Keratinocyte (primary cell): ENCODE results near the gene TIAM1.

ENCODE experiments used
- EZH2 ChIP-seq: IDR thresholded peaks from one replicate; pipeline ENCODE4 v1.6.1; 2012; ENCODE audit warnings: inconsistent platforms, mild to moderate bottlenecking, low read length, moderate library complexity
- TF ChIP-seq, protein P1 (sequence below), 3 experiments: IDR thresholded peaks in 1 of 3; conservative IDR thresholded peaks in 1 of 3; optimal IDR thresholded peaks in 1 of 3; 2 replicates in 2 of 3; 3 replicates in 1 of 3; pipeline versions ENCODE3 to v1.5.1; 2011; ENCODE audit warnings: low read length in 3 of 3, mild to moderate bottlenecking in 3 of 3, moderate library complexity in 2 of 3, control low read depth in 1 of 3, inconsistent platforms in 1 of 3; ENCODE audit not compliant: insufficient read depth in 2 of 3; ENCODE audit errors: extremely low read depth in 1 of 3

DNA sequence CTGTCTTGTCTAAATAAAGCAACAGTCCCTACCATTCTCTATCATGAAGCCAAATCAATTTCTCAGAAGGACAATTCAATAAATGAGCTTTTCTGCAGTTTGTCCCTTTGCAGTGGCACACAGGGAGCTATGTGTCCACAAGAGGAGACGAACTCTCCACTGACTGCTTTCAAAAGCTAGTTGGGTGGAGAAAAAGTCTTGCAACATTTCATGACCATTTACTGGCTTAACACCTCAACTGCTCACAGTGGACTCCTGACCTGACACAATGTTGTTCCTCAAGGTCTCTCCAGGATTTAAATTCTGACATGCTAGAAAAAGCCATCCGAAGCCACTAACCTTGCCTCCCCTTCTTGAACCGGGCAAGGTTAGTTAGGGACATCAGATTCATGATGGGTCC is 111.7 kb downstream of the TIAM1 start:
- TF ChIP-seq, protein P1, sequence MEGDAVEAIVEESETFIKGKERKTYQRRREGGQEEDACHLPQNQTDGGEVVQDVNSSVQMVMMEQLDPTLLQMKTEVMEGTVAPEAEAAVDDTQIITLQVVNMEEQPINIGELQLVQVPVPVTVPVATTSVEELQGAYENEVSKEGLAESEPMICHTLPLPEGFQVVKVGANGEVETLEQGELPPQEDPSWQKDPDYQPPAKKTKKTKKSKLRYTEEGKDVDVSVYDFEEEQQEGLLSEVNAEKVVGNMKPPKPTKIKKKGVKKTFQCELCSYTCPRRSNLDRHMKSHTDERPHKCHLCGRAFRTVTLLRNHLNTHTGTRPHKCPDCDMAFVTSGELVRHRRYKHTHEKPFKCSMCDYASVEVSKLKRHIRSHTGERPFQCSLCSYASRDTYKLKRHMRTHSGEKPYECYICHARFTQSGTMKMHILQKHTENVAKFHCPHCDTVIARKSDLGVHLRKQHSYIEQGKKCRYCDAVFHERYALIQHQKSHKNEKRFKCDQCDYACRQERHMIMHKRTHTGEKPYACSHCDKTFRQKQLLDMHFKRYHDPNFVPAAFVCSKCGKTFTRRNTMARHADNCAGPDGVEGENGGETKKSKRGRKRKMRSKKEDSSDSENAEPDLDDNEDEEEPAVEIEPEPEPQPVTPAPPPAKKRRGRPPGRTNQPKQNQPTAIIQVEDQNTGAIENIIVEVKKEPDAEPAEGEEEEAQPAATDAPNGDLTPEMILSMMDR (optimal IDR thresholded peaks at IDR 0.05 in 1 of 3, IDR thresholded peaks at IDR 0.05 in 1 of 3, conservative IDR thresholded peaks at IDR 0.05 in 1 of 3; ENCODE audit: extremely low read depth in 1 of 3, insufficient read depth in 2 of 3, low read length in 3 of 3), result no peak
- no peak for TF ChIP-seq EZH2
